ENCODE data around the gene F5. TPM values are rescaled to one million over a fixed set of nuclear protein-coding genes. Genes with fewer than 3 reads are reported as not detected.
"Not testable (repeated sequence)": the region's sequence is repeated elsewhere in the genome, so short reads cannot be mapped to it uniquely, and the experiment has no call there.

F5 gene
- total RNA-seq, 1 donor = not detected

GRCh38 chr1:169509354-169509753 lies 76.9 kb downstream of the F5 start:
- H3K9me3 ChIP-seq (ENCODE audit: low read depth, low read length) = no peaks in the 10 kb centered on the region
- no peaks in the 10 kb centered on the region for H3K36me3 ChIP-seq (ENCODE audit: insufficient read depth, low read length)
- no peaks in the 10 kb centered on the region for H3K27me3 ChIP-seq (ENCODE audit: insufficient read depth, low read length)
- H3K4me1 ChIP-seq (ENCODE audit: insufficient read depth, low read length) = peaks cover 13% of the 10 kb centered on the region
- no peak overlapping the region for H3K4me2 ChIP-seq (ENCODE audit: insufficient read depth, low read length)
- no peak for TF ChIP-seq CTCF (IDR thresholded peaks at IDR 0.05; ENCODE audit: extremely low read depth, low read depth, low read length)
- H2AFZ ChIP-seq (ENCODE audit: low read length) = no peak overlapping the region
- H3K4me3 ChIP-seq (ENCODE audit: insufficient read depth, low read length) = no peak overlapping the region
- no peaks in the 10 kb centered on the region for H4K20me1 ChIP-seq (ENCODE audit: insufficient read depth, low read length)
- H3K79me2 ChIP-seq (ENCODE audit: insufficient read depth, low read length) = no peaks in the 10 kb centered on the region
- DNase-seq (ENCODE audit: insufficient read length, low spot score, missing footprints) = no peak
- H3K27ac ChIP-seq (ENCODE audit: low read depth, low read length) = no peak overlapping the region

- TF ChIP-seq CTCF (IDR thresholded peaks at IDR 0.05; ENCODE audit: extremely low read depth, low read depth, low read length) = no peak
- H3K4me3 ChIP-seq (ENCODE audit: insufficient read depth, low read length) = no peak overlapping the region
- H3K4me2 ChIP-seq (ENCODE audit: insufficient read depth, low read length) = no peak overlapping the region
- peak overlapping the region; percentile 39 for H2AFZ ChIP-seq (ENCODE audit: low read length)
- peaks cover 13% of the 10 kb centered on the region for H3K4me1 ChIP-seq (ENCODE audit: insufficient read depth, low read length)
- no peaks in the 10 kb centered on the region for H4K20me1 ChIP-seq (ENCODE audit: insufficient read depth, low read length)
- no peak for DNase-seq (ENCODE audit: insufficient read length, low spot score, missing footprints)
- H3K79me2 ChIP-seq (ENCODE audit: insufficient read depth, low read length) = no peaks in the 10 kb centered on the region
- no peaks in the 10 kb centered on the region for H3K9me3 ChIP-seq (ENCODE audit: low read depth, low read length)
- no peaks in the 10 kb centered on the region for H3K27me3 ChIP-seq (ENCODE audit: insufficient read depth, low read length)
- H3K36me3 ChIP-seq (ENCODE audit: insufficient read depth, low read length) = no peaks in the 10 kb centered on the region
- no peak overlapping the region for H3K27ac ChIP-seq (ENCODE audit: low read depth, low read length)
Measured at GRCh38 chr1:169508432-169509338, 77.6 kb downstream of the F5 start.

- Histone ChIP-seq H4K20me1 (ENCODE audit: insufficient read depth, low read length) (no peaks in the 10 kb centered on the region), H2AFZ (ENCODE audit: low read length) (no peak overlapping the region), H3K27ac (ENCODE audit: low read depth, low read length) (no peak overlapping the region), H3K27me3 (ENCODE audit: insufficient read depth, low read length) (no peaks in the 10 kb centered on the region), H3K9me3 (ENCODE audit: low read depth, low read length) (no peaks in the 10 kb centered on the region), H3K36me3 (ENCODE audit: insufficient read depth, low read length) (no peaks in the 10 kb centered on the region), H3K4me1 (ENCODE audit: insufficient read depth, low read length) (peaks cover 7% of the 10 kb centered on the region), H3K79me2 (ENCODE audit: insufficient read depth, low read length) (no peaks in the 10 kb centered on the region), H3K4me3 (ENCODE audit: insufficient read depth, low read length) (no peak overlapping the region), H3K4me2 (ENCODE audit: insufficient read depth, low read length) (no peak overlapping the region)
- no peak for TF ChIP-seq CTCF (IDR thresholded peaks at IDR 0.05; ENCODE audit: extremely low read depth, low read depth, low read length)
- no peak for DNase-seq (ENCODE audit: insufficient read length, low spot score, missing footprints)
Measured at GRCh38 chr1:169507413-169507812, 78.9 kb downstream of the F5 start.

- not testable (repeated sequence) for H3K9me3 ChIP-seq (ENCODE audit: low read depth, low read length); H4K20me1 ChIP-seq (ENCODE audit: insufficient read depth, low read length); H2AFZ ChIP-seq (ENCODE audit: low read length); DNase-seq (ENCODE audit: insufficient read length, low spot score, missing footprints); H3K4me3 ChIP-seq (ENCODE audit: insufficient read depth, low read length); H3K36me3 ChIP-seq (ENCODE audit: insufficient read depth, low read length); H3K27me3 ChIP-seq (ENCODE audit: insufficient read depth, low read length); H3K4me2 ChIP-seq (ENCODE audit: insufficient read depth, low read length); H3K79me2 ChIP-seq (ENCODE audit: insufficient read depth, low read length); H3K4me1 ChIP-seq (ENCODE audit: insufficient read depth, low read length); H3K27ac ChIP-seq (ENCODE audit: low read depth, low read length)
Measured at GRCh38 chr1:169503601-169504000, 82.7 kb downstream of the F5 start.

Data from osteoblast (primary cell).